NCI-H2196 (cell line): ENCODE results near the gene ETV7.
A peak's percentile ranks its signal among the peaks of the same experiment; 100 is the strongest.

Source experiments
- DNase-seq: peaks from one replicate; lab custom pipeline; 2025; ENCODE audit not compliant: unreplicated experiment; lab: John Stamatoyannopoulos, UW

Gene ETV7

GRCh38 chr6:36384095-36384494, 3.4 kb downstream of the ETV7 start:
- DNase-seq, result no peak

- no peak for DNase-seq
These were observed 3.9 kb downstream of the ETV7 start for GRCh38 chr6:36383606-36384005.

DNA sequence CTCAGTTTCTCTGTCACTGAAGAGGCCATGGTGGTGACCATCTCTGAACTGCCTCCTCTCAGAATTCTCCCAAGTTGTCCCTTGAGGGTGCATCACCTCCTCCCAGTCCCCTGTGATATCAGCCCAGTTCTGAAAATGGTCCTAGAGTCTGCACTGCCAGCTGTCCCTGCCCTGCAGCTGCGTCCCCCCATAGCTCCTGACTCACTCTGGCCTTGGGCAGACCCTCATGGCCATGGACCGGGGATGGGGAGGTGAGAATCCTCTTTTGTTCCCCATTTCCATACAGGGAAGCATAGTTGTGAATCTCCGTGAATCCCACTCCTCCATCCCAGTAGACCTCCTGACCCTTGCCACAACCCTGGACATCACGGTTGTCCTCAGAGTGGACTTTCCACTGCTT, 4.5 kb downstream of the ETV7 start:
- no peak for DNase-seq

DNA sequence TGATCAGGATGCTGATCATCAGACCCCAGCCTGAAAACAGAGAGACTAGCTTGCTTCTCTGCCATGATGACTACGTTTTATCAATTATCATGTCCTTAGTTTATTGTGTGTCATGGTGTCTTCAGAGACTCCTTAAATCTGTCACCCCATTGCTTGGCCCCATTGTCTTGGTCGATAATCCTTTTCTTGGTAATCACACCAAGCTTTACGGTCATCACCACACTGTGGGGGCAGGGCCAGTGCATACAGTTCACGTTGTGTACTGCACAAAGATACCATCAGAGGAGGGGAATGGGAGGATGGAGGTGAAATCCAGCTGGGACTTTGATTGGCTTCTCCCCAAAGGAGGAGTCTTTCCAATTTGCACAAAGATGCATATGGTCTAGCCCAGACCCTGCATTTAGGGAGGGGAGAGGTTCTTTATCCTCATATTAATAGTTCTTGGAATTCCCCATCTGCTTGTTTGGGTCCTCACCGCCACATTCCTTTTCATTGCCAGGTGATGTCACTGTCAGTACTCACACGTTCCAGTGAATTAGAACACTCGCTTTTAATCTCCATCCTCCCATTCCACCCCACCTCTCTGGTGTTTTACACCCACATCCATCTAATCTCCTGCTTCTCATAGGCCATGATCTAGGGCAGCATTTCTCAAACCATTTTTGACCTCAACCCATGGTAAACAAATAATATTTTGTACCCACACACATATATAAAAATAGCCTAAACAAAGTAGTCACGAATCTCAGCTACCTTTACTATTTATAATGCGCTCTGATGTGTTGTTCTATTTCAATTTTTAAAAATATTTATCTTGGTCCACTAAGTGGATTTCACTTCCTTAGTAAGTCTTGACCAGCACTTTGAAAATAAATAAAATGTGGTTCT, 5.7 kb downstream of the ETV7 start:
- DNase-seq, result no peak

GRCh38 chr6:36380166-36380565, 7.3 kb downstream of the ETV7 start:
- DNase-seq, result no peak

DNA sequence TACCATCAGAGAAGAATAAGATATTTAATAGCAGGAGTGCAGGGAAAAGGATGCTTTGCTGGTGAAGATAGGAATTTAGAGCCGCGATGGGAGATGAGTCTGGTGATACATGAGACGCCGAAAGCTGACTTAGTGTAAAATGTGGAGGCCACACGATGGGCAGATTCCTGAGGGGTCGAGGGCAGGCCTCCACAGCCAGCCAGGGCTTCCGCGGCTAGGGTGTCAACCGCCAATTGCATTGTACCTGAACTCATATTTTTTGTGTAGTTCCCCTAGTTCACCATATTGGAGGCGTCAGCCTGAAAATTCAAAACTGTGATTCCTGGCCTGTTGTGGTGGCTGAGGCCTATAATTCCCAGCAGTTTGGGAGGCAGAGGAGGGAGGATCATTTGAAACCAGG, 8.5 kb downstream of the ETV7 start:
- no peak for DNase-seq

GRCh38 chr6:36378243-36378920, 9.1 kb downstream of the ETV7 start:
- DNase-seq, result no peak

GRCh38 chr6:36377594-36377993, 9.9 kb downstream of the ETV7 start:
- no peak for DNase-seq

DNA sequence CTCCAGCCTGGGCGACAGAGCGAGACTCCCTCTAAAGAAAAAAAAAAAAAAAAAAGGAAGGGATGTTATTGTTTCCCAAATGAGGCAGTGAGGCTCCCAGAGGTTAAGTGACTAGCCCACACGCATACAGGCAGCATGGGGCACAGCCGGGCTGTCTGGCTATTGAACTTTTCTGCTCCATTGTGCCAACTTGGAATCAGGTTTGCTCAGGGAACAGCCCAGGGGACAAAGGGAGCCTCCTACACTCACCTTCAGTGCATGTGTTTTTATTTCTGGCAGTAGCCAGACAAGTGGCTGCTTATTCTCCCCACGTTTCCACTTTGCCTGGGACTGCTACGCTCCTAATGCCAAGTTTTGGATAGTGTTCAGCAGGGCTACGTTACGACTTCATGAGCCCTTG, 10.7 kb downstream of the ETV7 start:
- no peak for DNase-seq

- no peak for DNase-seq
These were observed 11.3 kb downstream of the ETV7 start for GRCh38 chr6:36376183-36376582.

DNA sequence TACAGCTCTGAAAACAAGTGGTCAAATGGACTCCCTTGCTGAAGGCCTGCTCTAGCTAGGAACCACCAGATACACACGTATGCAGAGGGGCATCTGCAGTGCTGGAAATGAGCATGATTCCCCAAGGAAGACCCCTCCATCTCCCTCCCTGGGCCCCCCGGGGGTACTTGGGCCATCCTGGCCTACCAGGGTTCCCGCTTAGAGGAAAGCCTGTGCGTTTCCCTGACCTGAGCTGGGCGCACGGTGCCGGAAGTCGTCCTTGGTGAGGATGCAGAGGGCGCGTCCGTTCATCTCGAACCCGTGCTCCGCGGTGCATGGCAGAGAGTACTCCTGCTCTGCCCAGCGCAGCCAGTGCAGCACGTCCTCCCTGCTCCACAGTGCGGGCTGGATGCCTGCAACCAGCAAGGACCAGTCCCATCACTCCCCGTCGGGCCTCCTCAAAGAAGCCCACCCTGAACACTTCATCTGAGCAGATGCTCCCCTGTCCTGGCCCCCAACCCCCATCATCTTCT, 11.8 kb downstream of the ETV7 start:
- no peak for DNase-seq

DNA sequence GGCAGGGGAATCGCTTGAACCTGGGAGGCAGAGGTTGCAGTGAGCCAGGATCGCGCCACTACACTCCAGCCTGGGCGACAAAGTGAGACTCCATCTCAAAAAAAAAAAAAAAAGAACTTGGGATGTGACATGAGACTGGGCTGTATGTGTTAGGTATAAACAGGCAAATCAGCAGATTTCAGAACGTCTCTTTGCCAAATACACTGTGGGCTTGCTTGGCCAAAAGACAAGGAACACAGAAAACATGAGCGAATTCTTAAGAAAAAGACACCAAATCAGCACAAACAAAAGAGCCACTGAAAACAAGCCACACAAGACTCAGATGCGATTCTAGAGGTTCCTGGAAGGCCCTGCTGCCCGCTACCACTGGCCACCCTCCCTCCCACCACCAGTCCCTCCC, 12.5 kb downstream of the ETV7 start:
- no peak for DNase-seq

DNA sequence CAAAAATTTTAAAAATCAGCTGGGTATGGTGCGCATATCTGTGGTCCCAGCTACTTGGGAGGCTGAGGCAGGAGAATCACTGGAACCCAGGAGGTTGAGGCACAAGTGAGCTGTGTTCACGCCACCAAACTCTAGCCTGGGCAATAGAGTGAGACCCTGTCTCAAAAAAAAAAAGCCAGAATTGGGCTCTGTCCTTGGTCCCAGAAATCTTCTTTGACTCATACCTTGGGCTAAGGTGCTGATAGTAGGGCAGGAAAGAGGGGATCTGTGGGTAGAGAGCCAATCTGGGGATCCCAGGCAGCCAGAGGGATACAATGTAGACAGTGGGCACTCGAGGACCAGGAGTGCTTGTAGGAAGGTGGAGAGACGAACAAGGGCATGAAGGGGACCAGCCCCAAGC, 13.3 kb downstream of the ETV7 start:
- no peak for DNase-seq

DNA sequence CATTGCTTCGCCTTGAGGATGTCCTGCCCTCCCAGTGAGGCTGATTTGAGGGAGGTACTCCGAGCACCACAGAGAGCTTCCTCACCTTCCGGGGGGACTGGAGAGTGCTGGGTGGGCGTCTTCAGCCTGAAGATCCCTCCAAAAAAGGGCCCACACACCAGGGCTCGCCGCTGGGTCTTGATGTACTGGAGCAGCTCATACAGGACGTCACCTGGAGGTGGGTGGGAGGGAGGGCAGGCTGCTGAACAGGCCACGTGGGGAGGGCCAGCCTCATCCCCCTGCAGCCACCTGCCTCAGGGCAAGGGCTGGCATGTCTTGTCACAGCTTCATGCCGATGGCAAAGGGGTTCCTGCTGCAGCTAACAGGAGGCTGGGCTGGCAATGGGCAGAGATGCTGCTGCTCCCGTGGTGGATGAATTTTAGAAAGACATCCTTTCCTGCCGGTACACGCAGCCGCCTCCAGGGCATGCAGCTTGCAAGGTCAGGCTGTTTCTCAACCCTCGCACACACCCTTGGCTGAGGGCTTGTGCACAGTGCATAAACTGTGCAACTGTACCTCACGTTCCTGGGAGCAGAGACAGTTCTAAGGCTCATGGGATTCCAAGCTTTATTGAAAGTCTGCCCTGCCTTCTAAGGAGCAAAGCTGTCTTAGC, 14.0 kb downstream of the ETV7 start:
- no peak for DNase-seq

DNA sequence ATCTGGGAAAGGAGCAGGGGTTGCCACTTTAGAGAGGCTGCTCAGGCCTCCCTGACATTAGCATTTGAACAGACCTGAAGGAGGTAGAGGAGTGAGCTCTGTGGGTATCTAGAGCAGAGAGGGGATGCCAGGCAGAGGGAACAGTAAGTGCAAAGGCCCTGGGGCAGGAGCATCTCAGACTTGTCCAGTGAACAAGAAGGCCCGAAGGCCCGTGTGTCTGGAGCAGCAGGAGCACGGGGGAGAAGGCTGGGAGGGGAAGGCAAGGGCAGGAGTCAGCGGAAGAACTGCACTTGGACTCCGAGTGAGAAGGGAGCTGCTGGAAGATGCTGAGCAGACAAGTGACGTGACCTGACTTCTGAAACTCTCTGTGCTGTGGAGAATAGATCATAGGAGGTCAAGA, 15.4 kb downstream of the ETV7 start:
- DNase-seq, result no peak

GRCh38 chr6:36371211-36371610, 16.3 kb downstream of the ETV7 start:
- DNase-seq, result no peak

DNA sequence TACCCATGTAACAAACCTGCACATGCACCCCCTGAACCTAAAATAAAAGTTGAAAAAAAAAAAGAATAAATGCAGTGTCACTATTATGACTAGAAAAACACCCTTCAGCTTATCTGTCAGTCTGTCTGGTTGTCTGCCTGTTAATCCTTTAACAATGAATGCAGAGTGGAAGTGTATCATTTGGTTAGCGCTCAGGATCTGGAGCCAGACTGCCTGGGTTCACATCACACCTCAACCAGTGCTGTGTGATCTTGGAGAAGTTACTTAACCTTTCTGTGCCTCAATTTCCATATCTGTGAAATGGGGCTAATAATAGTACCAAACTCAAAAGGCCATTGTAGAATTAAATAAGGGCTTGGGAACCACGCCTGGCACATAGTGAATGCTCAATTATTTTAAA, 16.8 kb downstream of the ETV7 start:
- no peak for DNase-seq

GRCh38 chr6:36368921-36369865, 18.3 kb downstream of the ETV7 start:
- peak; percentile 83 for DNase-seq

DNA sequence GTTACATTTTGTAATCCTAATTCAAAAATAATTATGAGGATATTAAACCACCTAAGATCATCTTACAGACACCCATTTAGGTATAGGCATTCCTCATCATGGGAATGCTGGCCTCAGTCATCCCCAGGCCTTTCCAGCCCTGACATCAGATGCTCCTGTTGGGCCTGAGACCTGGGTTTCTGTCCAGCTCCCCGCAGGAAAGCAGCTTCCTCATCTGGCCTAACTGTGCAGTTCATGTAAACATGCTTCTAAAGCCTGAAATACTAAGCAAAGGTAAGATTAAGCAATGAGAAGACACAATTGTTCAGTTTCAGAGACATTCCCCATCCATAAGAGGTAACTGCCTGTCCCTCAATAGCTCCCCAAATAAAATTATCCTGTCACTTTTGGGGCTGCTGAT, 19.0 kb downstream of the ETV7 start:
- no peak for DNase-seq

DNA sequence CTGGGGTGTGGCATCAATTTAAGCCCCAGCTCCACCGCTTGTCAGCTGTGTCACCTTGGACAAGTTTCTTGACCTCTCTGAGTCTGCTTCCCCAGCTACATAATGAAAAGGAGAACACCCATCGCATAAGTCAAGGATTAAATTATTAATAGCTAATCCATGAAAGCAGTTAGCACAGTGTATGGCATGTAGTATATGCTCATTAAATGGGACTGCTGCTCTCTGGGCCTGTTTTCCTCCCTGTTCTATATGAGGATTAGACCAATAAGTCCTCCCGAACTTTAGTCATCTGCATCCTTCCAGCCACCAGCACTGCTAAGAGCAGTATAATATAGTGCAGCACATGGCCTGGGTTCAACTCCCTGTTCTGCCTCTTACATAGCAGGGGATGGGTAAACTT, 19.7 kb downstream of the ETV7 start:
- no peak for DNase-seq
